ENCODE data around the gene TANGO2. TPM values are rescaled to one million over a fixed set of nuclear protein-coding genes. Genes with fewer than 3 reads are reported as not detected.

The TANGO2 gene
- total RNA-seq, 1 experiment from 2014 or later: 21.5 TPM

DNA sequence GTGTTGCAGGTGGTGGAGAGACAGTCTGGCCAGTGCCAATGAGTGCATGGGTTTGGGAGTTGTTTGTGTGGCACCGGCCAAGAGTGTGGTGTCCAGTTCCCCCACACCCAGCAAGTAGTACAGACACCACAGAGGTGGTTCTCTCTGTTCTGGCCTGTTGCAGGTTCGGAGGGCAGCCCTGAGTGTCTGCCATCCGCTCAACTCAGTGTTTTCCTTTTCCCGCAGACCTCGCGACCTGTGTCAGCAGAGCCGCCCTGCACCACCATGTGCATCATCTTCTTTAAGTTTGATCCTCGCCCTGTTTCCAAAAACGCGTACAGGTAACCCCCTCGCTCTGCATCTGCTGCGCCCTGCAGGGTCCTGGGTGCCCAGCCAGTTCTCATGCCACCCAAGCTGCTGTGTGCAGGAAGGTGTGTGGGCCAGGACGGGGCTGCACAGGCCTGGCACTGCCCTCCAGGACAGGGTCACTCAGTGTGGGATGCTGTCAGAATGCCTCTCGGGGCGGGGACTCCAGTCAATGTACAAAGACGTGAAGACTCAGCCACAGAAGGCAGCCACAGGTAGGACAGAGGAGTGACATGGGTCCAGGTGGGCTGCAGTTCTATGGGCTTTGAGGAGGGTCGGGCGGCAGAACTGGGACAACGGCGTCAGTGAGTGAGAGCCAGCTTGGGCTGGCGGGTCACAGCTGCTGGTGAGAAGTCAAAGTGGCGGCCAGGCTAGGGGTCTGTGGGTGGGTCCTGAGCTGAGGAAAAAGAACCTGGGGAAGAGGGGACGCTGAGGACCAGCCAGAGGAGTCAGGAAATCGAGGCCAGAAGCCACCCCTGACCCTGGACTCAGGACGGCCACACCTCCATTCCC is 15.9 kb downstream of the TANGO2 start:
- Histone ChIP-seq H3K4me3 (ENCODE audit: low read depth, low read length, poor library complexity, severe bottlenecking) (no peak overlapping the region), H3K4me1 (ENCODE audit: insufficient read depth, low read length, poor library complexity, severe bottlenecking) (no peaks in the 10 kb centered on the region), H3K27me3 (replicated peaks; ENCODE audit: insufficient read depth, low read depth, low read length, poor library complexity) (no peaks in the 10 kb centered on the region), H3K9me3 (ENCODE audit: low read depth, low read length, poor library complexity, severe bottlenecking) (no peaks in the 10 kb centered on the region), H3K27ac (ENCODE audit: low read depth, low read length, poor library complexity, severe bottlenecking) (no peak overlapping the region), H3K36me3 (ENCODE audit: insufficient read depth, low read length, poor library complexity, severe bottlenecking) (no peaks in the 10 kb centered on the region)
- no TSS peak for BruUV-seq (replicated peaks)
- TF ChIP-seq, protein P1, sequence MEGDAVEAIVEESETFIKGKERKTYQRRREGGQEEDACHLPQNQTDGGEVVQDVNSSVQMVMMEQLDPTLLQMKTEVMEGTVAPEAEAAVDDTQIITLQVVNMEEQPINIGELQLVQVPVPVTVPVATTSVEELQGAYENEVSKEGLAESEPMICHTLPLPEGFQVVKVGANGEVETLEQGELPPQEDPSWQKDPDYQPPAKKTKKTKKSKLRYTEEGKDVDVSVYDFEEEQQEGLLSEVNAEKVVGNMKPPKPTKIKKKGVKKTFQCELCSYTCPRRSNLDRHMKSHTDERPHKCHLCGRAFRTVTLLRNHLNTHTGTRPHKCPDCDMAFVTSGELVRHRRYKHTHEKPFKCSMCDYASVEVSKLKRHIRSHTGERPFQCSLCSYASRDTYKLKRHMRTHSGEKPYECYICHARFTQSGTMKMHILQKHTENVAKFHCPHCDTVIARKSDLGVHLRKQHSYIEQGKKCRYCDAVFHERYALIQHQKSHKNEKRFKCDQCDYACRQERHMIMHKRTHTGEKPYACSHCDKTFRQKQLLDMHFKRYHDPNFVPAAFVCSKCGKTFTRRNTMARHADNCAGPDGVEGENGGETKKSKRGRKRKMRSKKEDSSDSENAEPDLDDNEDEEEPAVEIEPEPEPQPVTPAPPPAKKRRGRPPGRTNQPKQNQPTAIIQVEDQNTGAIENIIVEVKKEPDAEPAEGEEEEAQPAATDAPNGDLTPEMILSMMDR (conservative IDR thresholded peaks at IDR 0.05; ENCODE audit: low read depth, low read length): no peak
- TF ChIP-seq EZH2 (IDR thresholded peaks at IDR 0.05; ENCODE audit: borderline replicate concordance, low read depth, low read length, poor library complexity, severe bottlenecking): no peak
- ChIA-PET POLR2A (ENCODE audit: low non-redundant PET) (no interaction called here), CTCF (no interaction called here)
- DNase-seq (ENCODE audit: low spot score): no peak
- intact Hi-C loops (cut with micrococcal nuclease; ENCODE audit: unreplicated experiment): no loop called here

DNA sequence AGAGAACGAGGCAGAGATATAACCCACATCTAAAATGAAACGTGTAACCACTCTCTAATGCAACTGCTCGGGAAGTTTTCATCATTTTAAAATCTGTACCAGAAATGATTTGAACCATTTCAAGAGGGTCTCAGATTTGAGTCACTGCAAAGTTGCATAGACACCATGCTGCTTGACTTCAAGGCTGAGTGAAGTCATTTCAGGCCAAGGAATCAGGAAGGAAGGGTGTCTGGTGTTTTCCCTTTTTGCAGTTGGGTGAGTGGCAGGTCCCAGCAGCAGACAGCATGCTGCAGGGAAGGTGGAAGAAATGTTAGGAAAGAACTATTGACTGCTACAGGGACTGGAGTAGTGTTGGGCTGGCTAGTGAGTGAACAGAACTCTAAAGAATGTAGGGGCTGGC is 16.5 kb downstream of the TANGO2 start:
- no peak for TF ChIP-seq EZH2 (IDR thresholded peaks at IDR 0.05; ENCODE audit: borderline replicate concordance, low read depth, low read length, poor library complexity, severe bottlenecking)
- TF ChIP-seq, protein P1 (conservative IDR thresholded peaks at IDR 0.05; ENCODE audit: low read depth, low read length): no peak
- H3K9me3 ChIP-seq (ENCODE audit: low read depth, low read length, poor library complexity, severe bottlenecking): no peaks in the 10 kb centered on the region
- no peak overlapping the region for H3K4me3 ChIP-seq (ENCODE audit: low read depth, low read length, poor library complexity, severe bottlenecking)
- no peak overlapping the region for H3K27ac ChIP-seq (ENCODE audit: low read depth, low read length, poor library complexity, severe bottlenecking)
- DNase-seq (ENCODE audit: low spot score): no peak
- intact Hi-C loops (cut with micrococcal nuclease; ENCODE audit: unreplicated experiment): no loop called here
- no peaks in the 10 kb centered on the region for H3K27me3 ChIP-seq (replicated peaks; ENCODE audit: insufficient read depth, low read depth, low read length, poor library complexity)
- H3K36me3 ChIP-seq (ENCODE audit: insufficient read depth, low read length, poor library complexity, severe bottlenecking): no peaks in the 10 kb centered on the region
- no peaks in the 10 kb centered on the region for H3K4me1 ChIP-seq (ENCODE audit: insufficient read depth, low read length, poor library complexity, severe bottlenecking)
- ChIA-PET POLR2A (ENCODE audit: low non-redundant PET) (no interaction called here), CTCF (no interaction called here)
- BruUV-seq (replicated peaks): no TSS peak

DNA sequence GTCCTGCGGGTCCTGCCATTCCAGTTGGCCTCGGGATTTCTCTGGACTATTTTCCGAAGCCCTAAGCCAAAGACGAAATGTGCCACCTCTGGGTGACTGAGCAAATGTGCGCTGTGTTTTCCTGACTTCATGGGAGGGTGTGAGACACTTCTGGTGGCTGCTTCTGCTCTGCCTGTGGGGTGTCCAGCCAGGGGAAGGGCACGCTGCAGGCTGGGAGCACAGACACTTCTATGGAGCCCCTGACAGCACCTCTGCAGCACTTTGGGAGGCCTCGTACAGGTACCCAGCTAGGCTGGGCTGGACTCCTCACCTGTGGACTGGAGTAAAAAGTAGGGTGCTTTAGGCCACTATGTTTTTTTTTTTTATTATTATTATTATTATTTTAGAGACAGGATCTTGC is 17.7 kb downstream of the TANGO2 start:
- Histone ChIP-seq H3K36me3 (ENCODE audit: insufficient read depth, low read length, poor library complexity, severe bottlenecking) (no peaks in the 10 kb centered on the region), H3K27ac (ENCODE audit: low read depth, low read length, poor library complexity, severe bottlenecking) (no peak overlapping the region), H3K27me3 (replicated peaks; ENCODE audit: insufficient read depth, low read depth, low read length, poor library complexity) (no peaks in the 10 kb centered on the region), H3K9me3 (ENCODE audit: low read depth, low read length, poor library complexity, severe bottlenecking) (no peaks in the 10 kb centered on the region), H3K4me1 (ENCODE audit: insufficient read depth, low read length, poor library complexity, severe bottlenecking) (no peaks in the 10 kb centered on the region), H3K4me3 (ENCODE audit: low read depth, low read length, poor library complexity, severe bottlenecking) (no peak overlapping the region)
- no peak for DNase-seq (ENCODE audit: low spot score)
- intact Hi-C loops (cut with micrococcal nuclease; ENCODE audit: unreplicated experiment): no loop called here
- TF ChIP-seq, protein P1 (conservative IDR thresholded peaks at IDR 0.05; ENCODE audit: low read depth, low read length): no peak
- TF ChIP-seq EZH2 (IDR thresholded peaks at IDR 0.05; ENCODE audit: borderline replicate concordance, low read depth, low read length, poor library complexity, severe bottlenecking): no peak
- no TSS peak for BruUV-seq (replicated peaks)
- ChIA-PET CTCF (no interaction called here), POLR2A (ENCODE audit: low non-redundant PET) (no interaction called here)

Data from A673 (cell line).